ENCODE results near the gene ZNF814.
"Not testable (repeated sequence)": the region's sequence is repeated elsewhere in the genome, so short reads cannot be mapped to it uniquely, and the experiment has no call there.

The ZNF814 gene

DNA sequence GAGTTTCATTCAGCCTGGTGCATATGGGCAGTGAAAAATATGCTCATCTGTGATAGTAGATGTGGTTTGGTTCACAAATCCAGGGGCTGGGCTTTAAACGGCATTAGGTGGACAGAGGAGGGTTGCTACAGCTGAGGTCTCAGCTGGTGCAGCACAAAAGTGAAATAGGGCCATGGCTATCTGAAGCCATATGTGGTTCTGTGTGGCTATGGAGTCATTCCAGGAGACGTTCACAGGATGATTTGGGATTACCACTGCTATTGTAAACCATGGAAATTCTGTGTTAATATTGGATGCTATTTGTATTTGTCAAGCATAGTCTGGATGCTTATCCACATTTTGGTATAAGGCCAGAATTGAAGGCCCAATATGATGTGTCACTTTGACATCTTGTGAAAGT, 34.7 kb downstream of the ZNF814 start:
- DNase-seq: not testable (repeated sequence)

DNA sequence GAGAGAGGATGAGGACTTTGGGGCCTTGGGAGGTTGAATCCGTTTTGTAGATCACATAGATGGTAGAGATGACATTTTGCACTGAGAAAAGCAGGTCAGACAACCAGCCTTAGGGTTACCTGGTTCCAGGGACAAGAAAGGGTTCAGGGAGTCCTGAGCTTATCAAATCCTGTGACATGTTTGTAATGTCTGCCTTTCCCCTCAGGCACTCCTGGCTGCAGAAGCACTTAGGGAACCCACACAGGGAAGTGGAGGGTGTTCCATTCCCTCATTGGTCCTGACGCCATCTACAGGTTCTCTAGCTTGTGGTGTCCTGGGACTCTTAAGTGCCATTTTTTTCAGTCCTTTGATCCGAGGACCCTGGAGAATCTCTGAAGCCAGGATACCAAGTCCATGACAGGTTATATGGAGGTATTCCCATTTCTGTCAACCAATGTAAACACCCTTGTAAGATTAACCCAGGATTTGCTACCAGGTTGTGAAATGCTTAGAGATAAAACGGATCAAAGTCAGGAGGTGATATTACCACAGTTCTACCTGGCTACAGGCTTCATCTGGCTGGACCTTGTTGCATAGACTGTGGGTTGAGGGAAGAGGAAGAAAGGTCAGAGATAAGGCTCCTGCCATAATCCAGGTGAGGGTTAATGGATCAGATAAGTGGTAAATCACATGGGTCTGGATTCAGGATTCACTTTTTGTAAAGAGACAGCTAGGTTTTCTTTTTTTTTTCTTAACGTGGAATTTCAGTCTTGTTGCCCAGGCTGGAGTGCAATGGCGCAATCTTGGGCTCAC, 36.8 kb downstream of the ZNF814 start:
- DNase-seq: not testable (repeated sequence)

DNA sequence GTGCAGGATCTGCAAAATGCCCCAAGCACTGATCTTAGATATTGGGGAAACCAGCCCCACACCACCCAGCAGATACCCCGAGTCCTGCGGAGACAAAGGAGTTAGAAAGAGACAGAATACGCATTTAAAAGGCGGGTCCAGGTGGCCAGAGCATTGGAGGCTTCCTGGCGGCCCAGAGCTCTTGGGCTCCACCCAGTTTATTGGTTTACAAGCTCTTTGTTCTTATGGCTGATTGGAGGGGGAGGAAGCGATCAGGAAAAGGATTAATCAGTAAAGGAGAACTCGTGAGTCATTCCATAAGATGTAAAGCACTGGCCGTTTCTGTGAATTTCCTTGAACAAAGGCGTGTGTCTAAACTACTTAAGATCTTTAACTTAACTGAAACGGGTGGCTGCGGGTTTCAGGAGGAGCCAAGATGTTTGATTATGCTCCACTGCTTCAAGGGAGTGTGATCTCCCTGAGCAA, 38.3 kb downstream of the ZNF814 start:
- DNase-seq: no peak

DNA sequence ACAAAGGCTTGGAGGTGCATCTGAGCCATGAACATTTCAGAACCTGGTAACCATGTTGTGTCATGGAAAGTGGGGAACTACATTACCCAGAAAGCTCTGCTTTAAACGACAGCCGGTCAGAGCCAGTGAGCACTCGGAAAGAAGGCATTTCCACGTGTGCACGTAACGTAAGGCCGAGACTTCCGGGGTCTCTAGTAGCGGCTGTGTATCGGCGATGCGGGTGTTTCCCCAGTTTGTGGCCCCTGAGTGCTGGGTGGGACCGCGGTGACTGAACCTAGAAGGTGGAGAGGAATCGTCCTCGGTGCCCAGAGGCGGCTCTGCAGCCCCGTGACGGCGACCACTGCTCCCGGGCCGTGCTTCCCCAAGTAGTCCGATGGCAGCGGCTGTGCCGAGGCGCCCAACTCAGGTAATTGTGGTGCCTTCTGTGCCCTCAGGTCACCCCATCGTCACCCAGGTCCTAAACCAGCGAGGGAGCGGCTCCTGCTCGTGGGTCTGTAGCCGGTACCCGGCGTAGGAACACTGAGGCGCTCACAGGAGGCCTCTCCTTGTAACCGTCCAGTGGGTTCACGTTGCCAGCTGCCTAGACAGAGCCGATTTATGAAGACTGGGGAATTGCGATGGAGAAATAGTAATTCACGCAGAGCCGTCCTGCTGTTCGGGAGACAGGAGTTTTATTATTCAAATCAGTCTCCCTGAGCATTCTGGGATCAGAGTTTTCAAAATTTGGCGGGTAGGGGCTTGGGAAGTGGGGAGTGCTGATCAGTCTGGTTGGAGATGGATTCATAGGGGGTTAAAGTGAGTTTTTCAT, 39.0 kb downstream of the ZNF814 start, which contains the start of gene ZNF587:
ZNF587 (plus strand) TSS at position 194 of the 808 bp plus-strand sequence; CDS start at position 374, 180 bp downstream.
- peak; percentile 50 to 77 for DNase-seq

DNA sequence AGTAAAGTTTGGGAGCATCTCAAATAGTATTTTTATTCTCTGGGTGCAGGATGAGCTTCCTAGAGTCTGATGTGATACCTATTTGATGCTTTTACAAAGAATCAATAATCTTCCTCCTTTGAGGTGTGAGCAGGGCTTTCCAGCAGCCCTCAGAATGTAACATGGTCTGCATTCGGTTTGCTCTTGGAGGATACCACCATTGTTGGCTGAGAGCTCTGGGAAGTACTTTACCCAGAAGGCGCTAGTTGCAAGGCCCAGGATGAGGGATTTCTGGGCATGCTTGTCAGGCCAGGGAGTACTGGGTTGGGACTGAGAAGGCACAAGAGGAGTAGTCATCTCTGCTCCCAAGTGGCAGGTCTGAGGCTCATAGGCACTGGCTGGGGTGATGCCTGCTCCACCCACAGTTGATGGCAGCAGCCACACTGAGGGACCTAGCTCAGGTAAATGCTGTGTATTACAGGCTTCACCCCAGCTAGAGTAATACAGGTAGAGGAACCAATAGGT, 39.6 kb downstream of the ZNF814 start:
- not testable (repeated sequence) for DNase-seq

DNA sequence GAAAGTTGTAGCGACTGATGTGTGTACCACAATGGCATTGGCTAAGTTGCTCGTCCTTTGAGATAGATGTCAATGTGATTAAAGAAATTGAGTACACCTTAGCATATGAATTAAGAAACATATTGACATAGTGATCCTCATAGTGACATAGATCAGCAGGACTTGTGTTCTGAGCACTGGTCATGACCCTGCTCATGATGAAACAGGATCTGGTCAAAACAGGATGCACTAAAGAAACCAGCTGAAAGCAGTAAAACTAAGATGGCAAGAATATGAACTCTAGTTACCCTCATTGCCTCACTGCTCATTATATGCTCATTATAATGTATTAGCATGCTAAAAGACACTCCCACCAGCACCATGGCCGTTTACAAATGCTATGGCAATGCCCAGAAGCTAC, 41.7 kb downstream of the ZNF814 start:
- DNase-seq: not testable (repeated sequence)

DNA sequence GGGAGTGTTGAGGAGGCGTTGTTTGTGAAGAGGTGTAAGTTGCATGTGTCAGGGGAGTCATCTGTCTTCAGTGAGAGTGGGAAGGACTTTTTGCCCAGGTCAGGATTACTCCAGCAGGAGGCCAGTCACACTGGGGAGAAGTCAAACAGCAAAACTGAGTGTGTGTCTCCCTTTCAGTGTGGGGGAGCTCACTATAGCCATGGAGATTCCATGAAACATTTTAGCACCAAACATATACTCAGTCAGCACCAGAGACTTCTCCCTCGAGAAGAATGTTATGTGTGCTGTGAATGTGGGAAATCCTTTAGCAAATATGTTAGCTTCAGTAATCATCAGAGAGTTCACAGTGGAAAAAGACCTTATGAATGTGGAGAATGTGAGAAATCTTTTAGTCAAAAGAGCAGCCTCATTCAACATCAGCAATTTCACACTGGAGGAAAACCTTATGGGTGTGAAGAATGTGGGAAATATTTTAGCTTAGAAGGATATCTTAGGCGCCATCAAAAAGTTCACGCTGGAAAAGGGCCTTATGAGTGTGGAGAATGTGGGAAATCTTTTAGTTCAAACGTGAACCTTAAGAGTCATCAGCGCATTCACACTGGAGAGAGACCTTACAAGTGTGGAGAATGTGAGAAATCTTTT, 47.6 kb downstream of the ZNF814 start:
- no peak for DNase-seq

DNA sequence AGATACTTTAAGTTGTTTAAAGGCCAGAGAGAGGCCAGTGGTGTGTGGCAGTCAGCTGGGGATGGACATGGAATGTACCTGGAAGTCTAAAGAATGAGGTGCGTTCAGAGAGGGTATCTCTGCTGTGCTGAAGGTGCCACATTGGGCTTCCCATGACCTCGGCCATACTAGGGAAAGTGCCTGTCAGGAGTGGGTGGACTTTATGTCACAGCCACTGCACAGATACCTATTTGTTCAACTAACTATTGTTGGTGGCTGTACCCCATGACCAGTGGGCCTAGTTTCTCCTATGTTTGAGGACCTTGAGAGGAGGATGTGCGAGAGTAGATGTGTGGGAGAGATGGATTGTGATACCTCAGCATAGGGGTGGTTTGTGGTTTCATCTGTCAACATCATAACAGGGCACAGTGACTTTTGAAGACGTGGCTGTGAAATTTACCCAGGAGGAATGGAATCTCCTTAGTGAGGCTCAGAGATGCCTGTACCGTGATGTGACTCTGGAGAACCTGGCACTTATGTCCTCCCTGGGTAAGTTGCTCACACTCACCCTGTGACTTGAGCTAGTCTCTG, 50.1 kb downstream of the ZNF814 start:
- not testable (repeated sequence) for DNase-seq

DNA sequence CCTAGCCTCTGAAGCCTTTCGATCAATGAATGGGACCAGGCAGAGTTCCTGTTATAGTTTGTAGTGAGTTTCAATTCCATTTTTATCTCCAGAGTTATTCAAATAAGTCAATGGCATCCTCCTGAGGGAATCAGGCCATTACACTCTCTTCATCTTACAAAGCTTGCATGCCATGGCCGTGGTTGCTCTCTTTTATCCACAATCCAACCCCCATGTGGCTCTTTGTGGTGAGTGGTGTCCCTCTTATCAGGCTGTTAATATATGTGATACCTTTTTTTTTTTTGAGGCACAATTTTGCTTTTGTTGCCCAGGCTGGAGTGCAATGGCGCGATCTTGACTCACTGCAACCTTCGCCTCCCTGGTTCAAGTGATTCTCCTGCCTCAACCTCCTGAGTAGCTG, 51.8 kb downstream of the ZNF814 start:
- DNase-seq: not testable (repeated sequence)

DNA sequence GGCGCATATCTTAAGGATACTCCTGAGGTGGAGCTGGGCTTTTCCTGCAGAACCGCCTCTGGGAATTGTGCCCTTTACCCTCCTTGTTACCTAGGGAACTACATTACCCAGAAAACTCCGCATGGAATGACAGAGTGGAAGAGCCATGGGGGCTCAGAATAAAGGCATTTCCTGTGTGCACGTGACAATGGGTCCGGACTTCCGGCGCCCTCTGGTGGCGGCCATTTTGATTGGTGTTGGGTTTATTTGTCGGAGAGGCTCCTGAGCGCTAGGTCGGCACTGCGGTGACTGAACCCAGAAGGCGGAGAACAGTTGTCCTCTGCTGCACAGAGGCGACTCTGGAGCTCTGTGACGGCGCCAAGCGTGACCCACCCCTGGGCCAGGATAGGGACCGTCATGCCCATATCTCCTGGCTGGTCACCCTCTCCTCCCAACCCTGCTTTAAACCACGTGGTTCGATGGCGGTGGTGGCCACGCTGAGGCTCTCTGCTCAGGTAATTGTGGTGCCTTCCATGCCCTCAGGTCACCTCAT, 58.7 kb downstream of the ZNF814 start, which contains the start of gene ZNF587B:
ZNF587B (plus strand) TSS at position 229 of the 532 bp plus-strand sequence; CDS start at position 459, 230 bp downstream.
- no peak for DNase-seq

DNA sequence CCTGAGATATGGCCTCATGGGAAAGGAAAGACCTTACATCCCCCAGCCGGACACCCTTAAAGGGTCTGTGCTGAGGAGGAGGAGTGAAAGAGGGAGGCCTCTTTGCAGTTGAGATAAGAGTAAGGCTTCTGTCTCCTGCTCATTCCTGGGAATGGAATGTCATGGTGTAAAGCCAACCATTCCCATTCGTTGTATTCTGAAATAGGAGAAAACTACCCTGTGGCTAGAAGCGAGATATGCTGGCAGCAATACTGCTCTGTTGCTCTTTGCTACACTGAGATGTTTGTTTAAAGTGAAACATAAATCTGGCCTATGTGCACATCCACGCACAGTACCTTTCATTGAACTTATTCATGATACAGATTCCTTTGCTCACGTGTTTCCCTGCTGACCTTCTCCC, 59.5 kb downstream of the ZNF814 start:
- DNase-seq: no peak

DNA sequence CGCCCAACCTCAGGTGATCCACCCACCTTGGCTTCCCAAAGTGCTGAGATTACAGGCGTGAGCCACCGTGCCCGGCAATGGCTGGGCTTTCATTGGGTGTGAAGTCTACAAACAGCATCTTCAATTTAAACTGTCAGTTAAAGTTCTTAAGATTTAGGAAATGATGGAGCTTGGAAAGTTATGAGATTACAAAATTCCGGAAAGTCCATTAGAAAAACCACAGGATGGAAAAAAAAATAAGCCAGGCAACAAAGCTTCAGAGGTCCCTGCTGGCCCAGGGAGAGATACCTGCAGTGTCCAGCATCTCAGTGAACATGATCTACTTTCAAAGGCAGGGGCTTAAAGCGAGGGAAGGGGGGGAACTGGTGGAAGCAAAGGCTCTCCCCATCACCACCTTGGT, 63.3 kb downstream of the ZNF814 start:
- no peak for DNase-seq

DNA sequence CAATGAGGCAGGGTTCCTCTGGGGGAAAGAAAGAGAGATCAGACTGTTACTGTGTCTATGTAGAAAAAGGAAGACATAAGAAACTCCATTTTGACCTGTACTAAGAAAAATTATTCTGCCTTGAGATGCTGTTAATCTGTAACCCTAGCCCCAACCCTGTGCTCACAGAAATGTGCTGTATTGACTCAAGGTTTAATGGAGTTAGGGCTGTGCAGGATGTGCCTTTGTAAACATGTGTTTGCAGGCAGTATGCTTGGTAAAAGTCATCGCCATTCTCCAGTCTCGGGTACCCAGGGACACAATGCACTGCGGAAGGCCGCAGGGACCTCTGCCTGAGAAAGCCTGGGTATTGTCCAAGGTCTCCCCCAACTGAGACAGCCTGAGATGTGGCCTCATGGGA, 65.2 kb downstream of the ZNF814 start:
- not testable (repeated sequence) for DNase-seq

DNA sequence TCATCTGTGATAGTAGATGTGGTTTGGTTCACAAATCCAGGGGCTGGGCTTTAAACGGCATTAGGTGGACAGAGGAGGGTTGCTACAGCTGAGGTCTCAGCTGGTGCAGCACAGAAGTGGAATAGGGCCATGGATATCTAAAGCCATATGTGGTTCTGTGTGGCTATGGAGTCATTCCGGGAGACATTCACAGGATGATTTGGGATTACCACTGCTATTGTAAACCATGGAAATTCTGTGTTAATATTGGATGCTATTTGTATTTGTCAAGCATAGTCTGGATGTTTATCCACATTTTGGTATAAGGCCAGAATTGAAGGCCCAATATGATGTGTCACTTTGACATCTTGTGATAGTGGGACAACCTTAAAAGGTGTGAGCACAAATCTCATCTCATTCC, 65.7 kb downstream of the ZNF814 start:
- not testable (repeated sequence) for DNase-seq

DNA sequence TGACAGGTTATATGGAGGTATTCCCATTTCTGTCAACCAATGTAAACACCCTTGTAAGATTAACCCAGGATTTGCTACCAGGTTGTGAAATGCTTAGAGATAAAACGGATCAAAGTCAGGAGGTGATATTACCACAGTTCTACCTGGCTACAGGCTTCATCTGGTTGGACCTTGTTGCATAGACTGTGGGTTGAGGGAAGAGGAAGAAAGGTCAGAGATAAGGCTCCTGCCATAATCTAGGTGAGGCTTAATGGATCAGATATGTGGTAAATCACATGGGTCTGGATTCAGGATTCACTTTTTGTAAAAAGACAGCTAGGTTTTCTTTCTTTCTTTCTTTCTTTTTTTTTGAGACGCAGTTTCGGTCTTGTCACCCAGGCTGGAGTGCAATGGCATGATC, 67.3 kb downstream of the ZNF814 start:
- not testable (repeated sequence) for DNase-seq

DNA sequence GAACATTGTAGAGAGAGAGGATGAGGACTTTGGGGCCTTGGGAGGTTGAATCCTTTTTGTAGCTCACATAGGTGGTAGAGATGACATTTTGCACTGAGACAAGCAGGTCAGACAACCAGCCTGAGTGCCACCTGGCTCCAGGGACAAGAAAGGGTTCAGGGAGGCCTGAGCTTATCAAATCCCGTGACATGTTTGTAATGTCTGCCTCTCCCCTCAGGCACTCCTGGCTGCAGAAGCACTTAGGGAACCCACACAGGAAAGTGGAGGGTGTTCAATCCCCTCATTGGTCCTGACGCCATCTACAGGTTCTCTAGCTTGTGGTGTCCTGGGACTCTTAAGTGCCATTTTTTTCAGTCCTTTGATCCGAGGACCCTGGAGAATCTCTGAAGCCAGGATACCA, 67.7 kb downstream of the ZNF814 start:
- not testable (repeated sequence) for DNase-seq

DNA sequence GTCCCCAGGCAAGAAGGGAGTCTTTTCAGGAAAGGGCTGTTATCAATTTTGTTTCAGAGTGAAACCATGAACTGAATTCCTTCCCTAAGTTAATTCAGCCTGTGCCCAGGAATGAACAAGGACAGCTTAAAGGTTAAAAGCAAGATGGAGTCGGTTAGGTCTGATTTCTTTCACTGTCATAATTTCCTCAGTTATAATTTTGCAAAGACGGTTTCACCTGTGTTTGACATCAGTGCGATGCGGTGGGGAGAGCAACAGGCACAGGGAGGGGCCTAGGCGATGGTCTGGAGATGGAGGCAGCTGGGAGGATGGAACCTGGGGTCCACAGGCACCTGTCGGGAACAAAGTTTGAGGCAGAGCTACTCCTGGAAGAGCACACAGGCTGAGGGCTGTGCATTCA, 68.2 kb downstream of the ZNF814 start:
- no peak for DNase-seq

DNA sequence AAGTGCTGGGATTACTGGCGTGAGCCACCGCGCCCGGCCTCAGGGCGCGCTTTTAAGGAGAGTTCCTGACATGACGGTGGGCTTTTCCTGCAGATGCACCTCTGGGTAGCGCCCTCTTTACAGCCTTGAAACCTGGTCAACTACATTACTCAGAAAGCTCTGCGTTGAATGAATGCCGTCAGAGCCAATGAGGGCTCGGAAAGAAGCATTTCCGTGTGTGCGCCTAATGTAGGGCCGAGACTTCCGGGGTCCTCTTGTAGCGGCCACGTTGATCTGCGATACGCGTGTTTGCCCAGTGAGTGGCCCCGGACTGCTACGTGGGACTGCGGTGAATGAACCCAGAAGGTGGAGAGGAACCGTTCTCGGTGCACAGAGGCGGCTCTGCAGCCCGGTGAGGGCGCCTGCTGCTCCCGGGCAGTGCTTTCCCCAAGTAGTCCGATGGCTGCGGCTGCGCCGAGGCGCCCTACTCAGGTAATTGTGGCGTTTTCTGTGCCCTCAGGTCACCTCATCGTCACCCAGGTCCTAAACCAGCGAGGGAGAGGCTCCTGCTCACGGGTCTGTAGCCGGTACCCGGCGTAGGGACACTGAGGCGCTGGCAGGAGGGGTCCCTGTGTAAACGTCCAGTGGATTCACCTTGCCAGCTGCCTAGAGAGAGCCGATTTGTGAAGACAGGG, 69.2 kb downstream of the ZNF814 start:
- DNase-seq: peak; percentile 80 to 86

DNA sequence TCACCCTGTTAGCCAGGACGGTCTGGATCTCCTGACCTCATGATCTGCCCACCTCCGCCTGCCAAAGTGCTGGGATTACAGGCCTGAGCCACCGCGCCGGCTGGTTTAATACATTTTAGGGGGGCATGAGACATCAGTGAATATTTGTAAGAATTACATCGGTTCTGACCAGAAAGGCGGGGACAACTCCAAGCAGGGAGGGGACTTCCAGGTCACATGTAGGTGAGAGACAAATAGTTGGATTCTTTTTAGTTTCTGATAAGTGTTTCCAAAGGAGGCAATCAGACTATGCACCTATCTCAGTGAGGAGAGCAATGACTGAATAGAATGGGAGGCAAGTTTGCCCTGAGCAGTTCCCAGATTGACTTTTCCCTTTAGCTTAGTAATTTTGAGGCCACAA, 70.5 kb downstream of the ZNF814 start:
- DNase-seq: no peak

DNA sequence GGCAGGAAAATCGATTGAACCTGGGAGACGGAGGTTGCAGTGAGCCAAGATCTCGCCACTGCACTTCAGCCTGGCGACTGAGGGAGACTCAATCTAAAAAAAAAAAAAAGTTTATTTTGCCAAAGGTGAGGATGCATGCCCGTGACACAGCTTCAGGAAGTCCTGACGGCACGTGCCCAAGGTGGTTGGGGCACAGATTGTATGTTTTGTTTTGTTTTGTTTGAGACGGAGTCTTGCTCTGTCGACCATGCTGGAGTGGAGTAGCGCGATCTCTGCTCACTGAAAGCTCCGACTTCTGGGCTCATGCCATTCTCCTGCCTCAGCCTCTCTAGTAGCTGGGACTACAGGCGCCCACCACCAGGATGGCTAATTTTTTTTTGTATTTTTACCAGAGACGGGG, 70.9 kb downstream of the ZNF814 start:
- no peak for DNase-seq

DNA sequence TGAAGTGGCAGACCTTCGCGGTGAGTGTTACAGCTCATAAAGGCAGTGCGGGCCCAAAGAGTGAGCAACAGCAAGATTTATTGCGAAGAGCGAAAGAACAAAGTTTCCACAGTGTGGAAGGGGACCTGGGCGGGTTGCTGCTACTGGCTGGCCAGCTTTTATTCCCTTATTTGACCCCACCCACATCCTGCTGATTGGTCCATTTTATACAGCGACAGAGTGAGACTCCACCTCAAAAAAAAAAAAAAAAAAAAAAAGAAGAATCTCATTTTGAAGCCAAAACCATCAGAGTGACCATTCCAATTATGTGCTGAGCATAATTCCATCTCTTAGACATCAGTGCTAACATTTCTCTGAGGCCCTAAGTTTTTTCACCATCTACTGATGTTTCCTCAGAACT, 72.2 kb downstream of the ZNF814 start:
- DNase-seq: no peak

Measured in SW 1271 (cell line).